GM23338 (cell line): Measurements from ENCODE around the gene TMEM106C. TPM values are rescaled to one million over a fixed set of nuclear protein-coding genes. Genes with fewer than 3 reads are reported as not detected.

Experiments used
- ATAC-seq: fragments of 200-7000 bp; cut with Tn5 transposase; 3 replicates; pipeline ENCODE4 v1.9.1; 2020
- DNase-seq: peaks from one replicate; pipeline ENCODE4 v3.0.0-alpha.2; 2015; ENCODE audit warnings: low spot score
- H2AFZ ChIP-seq: fragments of 200-600 bp; sonication (generic); 2 replicates; pipeline ENCODE4 v1.8.0; 2016; ENCODE audit warnings: antibody characterized with exemption, mild to moderate bottlenecking, moderate library complexity
- H3F3A ChIP-seq: fragments of 200-600 bp; sonication (generic); replicated peaks from 2 replicates; pipeline ENCODE4 v1.8.0; 2017; ENCODE audit warnings: antibody characterized with exemption, mixed run types, low read depth
- H3K27ac ChIP-seq: fragments of 200-600 bp; sonication (generic); 2 replicates; pipeline ENCODE4 v1.6.1; 2016; ENCODE audit warnings: low read depth
- H3K27me3 ChIP-seq: fragments of 200-600 bp; sonication (generic); 2 replicates; pipeline ENCODE4 v1.8.0; 2016; ENCODE audit warnings: mild to moderate bottlenecking, mixed run types, moderate library complexity; ENCODE audit not compliant: insufficient read depth
- H3K36me3 ChIP-seq: fragments of 200-600 bp; sonication (generic); 2 replicates; pipeline ENCODE4 v1.8.0; 2016; ENCODE audit warnings: mild to moderate bottlenecking; ENCODE audit not compliant: insufficient read depth
- H3K4me1 ChIP-seq: fragments of 200-600 bp; sonication (generic); 2 replicates; pipeline ENCODE4 v1.8.0; 2016; ENCODE audit warnings: mild to moderate bottlenecking, moderate library complexity; ENCODE audit not compliant: insufficient read depth
- H3K4me2 ChIP-seq: fragments of 200-600 bp; sonication (generic); 2 replicates; pipeline ENCODE4 v1.7.1; 2017; ENCODE audit warnings: mixed run types
- H3K4me3 ChIP-seq: fragments of 200-600 bp; sonication (generic); 2 replicates; pipeline ENCODE4 v1.6.1; 2016; ENCODE audit warnings: mixed run types
- H3K79me2 ChIP-seq: fragments of 200-600 bp; sonication (generic); replicated peaks from 2 replicates; pipeline ENCODE4 v1.8.0; 2017; ENCODE audit warnings: mild to moderate bottlenecking; ENCODE audit not compliant: insufficient read depth
- H3K9me2 ChIP-seq: fragments of 200-600 bp; sonication (generic); 2 replicates; pipeline ENCODE4 v1.8.0; 2017; ENCODE audit not compliant: insufficient read depth
- H4K20me1 ChIP-seq: fragments of 200-600 bp; sonication (generic); replicated peaks from 2 replicates; pipeline ENCODE4 v1.8.0; 2017; ENCODE audit warnings: mild to moderate bottlenecking; ENCODE audit not compliant: insufficient read depth
- H3K27ac Mint-ChIP-seq: 2 replicates; pipeline ENCODE4 v1.8.0; 2020; ENCODE audit warnings: inconsistent platforms, mild to moderate bottlenecking, moderate library complexity, mixed read lengths
- H3K27me3 Mint-ChIP-seq: 3 replicates; pipeline ENCODE4 v1.8.0; 2022; ENCODE audit warnings: low read depth, mild to moderate bottlenecking, moderate library complexity, mixed read lengths, inconsistent platforms; ENCODE audit not compliant: insufficient read depth, poor library complexity
- H3K36me3 Mint-ChIP-seq: 3 replicates; pipeline ENCODE4 v1.8.0; 2021; ENCODE audit warnings: low read depth, mild to moderate bottlenecking, inconsistent platforms, moderate library complexity, mixed read lengths
- H3K4me1 Mint-ChIP-seq: 3 replicates; pipeline ENCODE4 v1.8.0; 2020; ENCODE audit warnings: mild to moderate bottlenecking, inconsistent platforms, mixed read lengths
- H3K4me3 Mint-ChIP-seq: 3 replicates; pipeline ENCODE4 v1.8.0; 2021; ENCODE audit warnings: moderate library complexity, mild to moderate bottlenecking, inconsistent platforms, mixed read lengths
- H3K9me3 Mint-ChIP-seq: 3 replicates; pipeline ENCODE4 v1.8.0; 2020; ENCODE audit warnings: moderate library complexity, mild to moderate bottlenecking, inconsistent platforms, mixed read lengths
- CREB1 ChIP-seq: fragments of 250-450 bp; sonication (Bioruptor Pico); IDR thresholded peaks from 2 replicates; pipeline ENCODE4 v1.5.0; 2020; ENCODE audit warnings: low read depth, mild to moderate bottlenecking, moderate library complexity
- ETS1 ChIP-seq: IDR thresholded peaks from 2 replicates; pipeline ENCODE4 v1.6.1; 2016; ENCODE audit warnings: antibody characterized with exemption
- EZH2 ChIP-seq: fragments of 200-600 bp; sonication (generic); IDR thresholded peaks from one replicate; pipeline ENCODE4 v1.8.0; 2017; ENCODE audit warnings: antibody characterized with exemption, mild to moderate bottlenecking, low read depth; ENCODE audit not compliant: unreplicated experiment
- EZH2phosphoT487 ChIP-seq: fragments of 200-600 bp; sonication (generic); IDR thresholded peaks from one replicate; pipeline ENCODE4 v1.8.1; 2018; ENCODE audit warnings: antibody characterized with exemption; ENCODE audit not compliant: unreplicated experiment
- JUNB ChIP-seq: IDR thresholded peaks from one replicate; pipeline ENCODE4 v1.6.1; 2016; ENCODE audit warnings: antibody characterized with exemption; ENCODE audit not compliant: unreplicated experiment
- NANOG ChIP-seq: IDR thresholded peaks from 2 replicates; pipeline ENCODE4 v1.6.1; 2016; ENCODE audit warnings: antibody characterized with exemption, borderline replicate concordance
- POLR2AphosphoS5 ChIP-seq: IDR thresholded peaks from 2 replicates; pipeline ENCODE4 v1.6.1; 2016; ENCODE audit warnings: antibody characterized with exemption, low read depth
- REST ChIP-seq: IDR thresholded peaks from one replicate; pipeline ENCODE4 v1.6.1; 2018; ENCODE audit warnings: antibody characterized with exemption; ENCODE audit not compliant: unreplicated experiment
- STAT1 ChIP-seq: IDR thresholded peaks from one replicate; pipeline ENCODE4 v1.6.1; 2016; ENCODE audit warnings: antibody characterized with exemption; ENCODE audit not compliant: unreplicated experiment
- ZNF114 ChIP-seq: fragments of 250-450 bp; sonication (Bioruptor Pico); IDR thresholded peaks from 2 replicates; pipeline ENCODE4 v1.5.0; 2020; ENCODE audit warnings: mild to moderate bottlenecking, moderate library complexity
- ZNF331 ChIP-seq: fragments of 250-450 bp; sonication (Bioruptor Pico); IDR thresholded peaks from 2 replicates; pipeline ENCODE4 v1.5.0; 2020; ENCODE audit warnings: low read depth, mild to moderate bottlenecking, moderate library complexity
- polyA plus RNA-seq: library from polyadenylated mRNA; unstranded; fragments of >200 nt; fragmentation: Nextera tagmentation; extraction: Ambion mirVana; gene quantifications from 2 replicates; pipeline ENCODE4 v1.2.1, GENCODE V29; 2016
- total RNA-seq: library from RNA; depleted of rRNA; stranded (reverse); fragments of >200 nt; shearing (Covaris generic); gene quantifications from 2 replicates; pipeline ENCODE4 v1.2.3, GENCODE V29; 2014
- TF ChIP-seq, protein P1 (sequence below), 2 experiments: fragments of 200-600 bp in 1 of 2; sonication (generic) in 1 of 2; conservative IDR thresholded peaks; 2 replicates each; pipeline versions ENCODE4 v1.5.1 to v1.6.1; 2016 to 2017; ENCODE audit warnings: antibody characterized with exemption in 2 of 2, low read depth in 2 of 2, mild to moderate bottlenecking in 2 of 2, moderate library complexity in 1 of 2
- TF ChIP-seq, protein P2 (sequence below): fragments of 250-450 bp; sonication (Bioruptor Pico); IDR thresholded peaks from 2 replicates; pipeline ENCODE4 v1.5.0; 2020; ENCODE audit warnings: mild to moderate bottlenecking, moderate library complexity

Gene TMEM106C
- total and polyA plus RNA-seq, 2 experiments from 2014 or later, result 43.5 to 83.7 TPM

DNA sequence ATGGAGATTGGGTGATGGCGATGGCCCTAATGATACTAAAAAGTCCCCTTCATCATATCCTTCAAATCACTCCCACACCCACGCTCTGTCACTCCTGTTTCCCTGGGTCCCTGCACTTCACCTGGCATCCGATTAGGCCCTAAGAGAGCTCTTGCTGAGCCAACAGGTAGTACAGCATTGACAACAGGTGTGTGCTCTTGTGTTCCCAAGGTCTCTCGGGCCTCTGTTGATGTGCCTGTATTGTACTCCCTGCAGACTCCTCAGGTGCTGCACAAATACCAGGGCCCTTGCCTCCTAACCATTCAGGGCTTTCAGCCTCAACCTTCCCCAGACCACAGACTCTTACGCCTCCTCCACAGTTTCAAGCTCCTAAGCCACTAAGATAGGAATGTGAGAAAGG lies 32.8 kb upstream of the TMEM106C start:
- no peak for ATAC-seq
- Histone ChIP-seq H3F3A (no peaks in the 10 kb centered on the region), H3K4me3 (no peak overlapping the region), H3K36me3 (no peaks in the 10 kb centered on the region), H4K20me1 (no peaks in the 10 kb centered on the region), H3K4me1 (no peaks in the 10 kb centered on the region), H3K9me2 (peaks cover 4% of the 10 kb centered on the region; the same call in 1 of the 2 replicates), H3K27me3 (no peaks in the 10 kb centered on the region), H3K27ac (no peak overlapping the region), H2AFZ (no peak overlapping the region), H3K79me2 (no peaks in the 10 kb centered on the region), H3K4me2 (no peak overlapping the region)
- no peak overlapping the region for H3K4me3 Mint-ChIP-seq
- peaks cover 6% of the 10 kb centered on the region for H3K27me3 Mint-ChIP-seq
- H3K36me3 Mint-ChIP-seq, result no peaks in the 10 kb centered on the region
- TF ChIP-seq EZH2, result no peak
- TF ChIP-seq, protein P1, sequence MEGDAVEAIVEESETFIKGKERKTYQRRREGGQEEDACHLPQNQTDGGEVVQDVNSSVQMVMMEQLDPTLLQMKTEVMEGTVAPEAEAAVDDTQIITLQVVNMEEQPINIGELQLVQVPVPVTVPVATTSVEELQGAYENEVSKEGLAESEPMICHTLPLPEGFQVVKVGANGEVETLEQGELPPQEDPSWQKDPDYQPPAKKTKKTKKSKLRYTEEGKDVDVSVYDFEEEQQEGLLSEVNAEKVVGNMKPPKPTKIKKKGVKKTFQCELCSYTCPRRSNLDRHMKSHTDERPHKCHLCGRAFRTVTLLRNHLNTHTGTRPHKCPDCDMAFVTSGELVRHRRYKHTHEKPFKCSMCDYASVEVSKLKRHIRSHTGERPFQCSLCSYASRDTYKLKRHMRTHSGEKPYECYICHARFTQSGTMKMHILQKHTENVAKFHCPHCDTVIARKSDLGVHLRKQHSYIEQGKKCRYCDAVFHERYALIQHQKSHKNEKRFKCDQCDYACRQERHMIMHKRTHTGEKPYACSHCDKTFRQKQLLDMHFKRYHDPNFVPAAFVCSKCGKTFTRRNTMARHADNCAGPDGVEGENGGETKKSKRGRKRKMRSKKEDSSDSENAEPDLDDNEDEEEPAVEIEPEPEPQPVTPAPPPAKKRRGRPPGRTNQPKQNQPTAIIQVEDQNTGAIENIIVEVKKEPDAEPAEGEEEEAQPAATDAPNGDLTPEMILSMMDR (conservative IDR thresholded peaks at IDR 0.05; ENCODE audit: low read depth in 2 of 2), result no peak
- TF ChIP-seq ZNF331 (CRISPR knock-in tag), result no peak
- TF ChIP-seq REST, result no peak
- no peak for TF ChIP-seq ZNF114 (CRISPR knock-in tag)
- no peak for TF ChIP-seq NANOG
- no peak for TF ChIP-seq ETS1
- TF ChIP-seq STAT1, result no peak
- TF ChIP-seq JUNB, result no peak
- TF ChIP-seq POLR2AphosphoS5, result no peak
- no peak for TF ChIP-seq CREB1 (CRISPR knock-in tag)
- TF ChIP-seq, protein P2, sequence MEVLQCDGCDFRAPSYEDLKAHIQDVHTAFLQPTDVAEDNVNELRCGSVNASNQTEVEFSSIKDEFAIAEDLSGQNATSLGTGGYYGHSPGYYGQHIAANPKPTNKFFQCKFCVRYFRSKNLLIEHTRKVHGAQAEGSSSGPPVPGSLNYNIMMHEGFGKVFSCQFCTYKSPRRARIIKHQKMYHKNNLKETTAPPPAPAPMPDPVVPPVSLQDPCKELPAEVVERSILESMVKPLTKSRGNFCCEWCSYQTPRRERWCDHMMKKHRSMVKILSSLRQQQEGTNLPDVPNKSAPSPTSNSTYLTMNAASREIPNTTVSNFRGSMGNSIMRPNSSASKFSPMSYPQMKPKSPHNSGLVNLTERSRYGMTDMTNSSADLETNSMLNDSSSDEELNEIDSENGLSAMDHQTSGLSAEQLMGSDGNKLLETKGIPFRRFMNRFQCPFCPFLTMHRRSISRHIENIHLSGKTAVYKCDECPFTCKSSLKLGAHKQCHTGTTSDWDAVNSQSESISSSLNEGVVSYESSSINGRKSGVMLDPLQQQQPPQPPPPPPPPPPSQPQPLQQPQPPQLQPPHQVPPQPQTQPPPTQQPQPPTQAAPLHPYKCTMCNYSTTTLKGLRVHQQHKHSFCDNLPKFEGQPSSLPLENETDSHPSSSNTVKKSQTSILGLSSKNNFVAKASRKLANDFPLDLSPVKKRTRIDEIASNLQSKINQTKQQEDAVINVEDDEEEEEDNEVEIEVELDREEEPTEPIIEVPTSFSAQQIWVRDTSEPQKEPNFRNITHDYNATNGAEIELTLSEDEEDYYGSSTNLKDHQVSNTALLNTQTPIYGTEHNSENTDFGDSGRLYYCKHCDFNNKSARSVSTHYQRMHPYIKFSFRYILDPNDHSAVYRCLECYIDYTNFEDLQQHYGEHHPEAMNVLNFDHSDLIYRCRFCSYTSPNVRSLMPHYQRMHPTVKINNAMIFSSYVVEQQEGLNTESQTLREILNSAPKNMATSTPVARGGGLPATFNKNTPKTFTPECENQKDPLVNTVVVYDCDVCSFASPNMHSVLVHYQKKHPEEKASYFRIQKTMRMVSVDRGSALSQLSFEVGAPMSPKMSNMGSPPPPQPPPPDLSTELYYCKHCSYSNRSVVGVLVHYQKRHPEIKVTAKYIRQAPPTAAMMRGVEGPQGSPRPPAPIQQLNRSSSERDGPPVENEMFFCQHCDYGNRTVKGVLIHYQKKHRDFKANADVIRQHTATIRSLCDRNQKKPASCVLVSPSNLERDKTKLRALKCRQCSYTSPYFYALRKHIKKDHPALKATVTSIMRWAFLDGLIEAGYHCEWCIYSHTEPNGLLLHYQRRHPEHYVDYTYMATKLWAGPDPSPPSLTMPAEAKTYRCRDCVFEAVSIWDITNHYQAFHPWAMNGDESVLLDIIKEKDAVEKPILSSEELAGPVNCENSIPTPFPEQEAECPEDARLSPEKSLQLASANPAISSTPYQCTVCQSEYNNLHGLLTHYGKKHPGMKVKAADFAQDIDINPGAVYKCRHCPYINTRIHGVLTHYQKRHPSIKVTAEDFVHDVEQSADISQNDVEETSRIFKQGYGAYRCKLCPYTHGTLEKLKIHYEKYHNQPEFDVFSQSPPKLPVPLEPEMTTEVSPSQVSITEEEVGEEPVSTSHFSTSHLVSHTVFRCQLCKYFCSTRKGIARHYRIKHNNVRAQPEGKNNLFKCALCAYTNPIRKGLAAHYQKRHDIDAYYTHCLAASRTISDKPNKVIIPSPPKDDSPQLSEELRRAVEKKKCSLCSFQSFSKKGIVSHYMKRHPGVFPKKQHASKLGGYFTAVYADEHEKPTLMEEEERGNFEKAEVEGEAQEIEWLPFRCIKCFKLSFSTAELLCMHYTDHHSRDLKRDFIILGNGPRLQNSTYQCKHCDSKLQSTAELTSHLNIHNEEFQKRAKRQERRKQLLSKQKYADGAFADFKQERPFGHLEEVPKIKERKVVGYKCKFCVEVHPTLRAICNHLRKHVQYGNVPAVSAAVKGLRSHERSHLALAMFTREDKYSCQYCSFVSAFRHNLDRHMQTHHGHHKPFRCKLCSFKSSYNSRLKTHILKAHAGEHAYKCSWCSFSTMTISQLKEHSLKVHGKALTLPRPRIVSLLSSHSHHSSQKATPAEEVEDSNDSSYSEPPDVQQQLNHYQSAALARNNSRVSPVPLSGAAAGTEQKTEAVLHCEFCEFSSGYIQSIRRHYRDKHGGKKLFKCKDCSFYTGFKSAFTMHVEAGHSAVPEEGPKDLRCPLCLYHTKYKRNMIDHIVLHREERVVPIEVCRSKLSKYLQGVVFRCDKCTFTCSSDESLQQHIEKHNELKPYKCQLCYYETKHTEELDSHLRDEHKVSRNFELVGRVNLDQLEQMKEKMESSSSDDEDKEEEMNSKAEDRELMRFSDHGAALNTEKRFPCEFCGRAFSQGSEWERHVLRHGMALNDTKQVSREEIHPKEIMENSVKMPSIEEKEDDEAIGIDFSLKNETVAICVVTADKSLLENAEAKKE (CRISPR knock-in tag), result no peak
- no peak for TF ChIP-seq EZH2phosphoT487
- H3K4me1 Mint-ChIP-seq, result no peaks in the 10 kb centered on the region; the same call in 2 of the 3 replicates
- no peak for DNase-seq
- no peaks in the 10 kb centered on the region for H3K9me3 Mint-ChIP-seq
- no peak overlapping the region for H3K27ac Mint-ChIP-seq
